ENCODE data around the gene TIMP3. TPM values are rescaled to one million over a fixed set of nuclear protein-coding genes. Genes with fewer than 3 reads are reported as not detected.
A peak's percentile ranks its signal among the peaks of the same experiment; 100 is the strongest.

Gene TIMP3
- total RNA-seq, 2 experiments from 2014 or later: 0.07 TPM

DNA sequence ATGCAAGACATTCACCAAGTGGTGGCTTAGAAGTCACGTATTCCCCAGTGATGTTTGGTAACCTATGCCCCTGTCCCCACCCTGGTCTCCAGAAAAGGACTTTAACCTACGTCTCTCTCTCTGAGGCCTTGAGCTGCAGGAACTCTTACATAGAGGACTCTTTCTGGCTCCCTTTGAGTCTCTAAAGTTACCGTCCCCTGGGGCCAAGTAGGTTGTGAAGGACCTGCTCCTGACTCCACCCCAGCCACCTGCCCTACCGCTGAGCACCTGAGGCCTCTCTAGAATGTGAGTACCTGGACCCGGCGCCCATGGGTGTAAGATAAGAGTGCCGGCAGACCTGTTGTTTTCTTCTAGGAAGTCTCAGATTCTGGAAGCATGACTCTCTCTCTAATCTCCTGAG is 95.4 kb downstream of the TIMP3 start:
- Mint-ChIP-seq H3K27ac (no peak overlapping the region), H3K36me3 (ENCODE audit: low read depth) (no peaks in the 10 kb centered on the region), H3K4me3 (no peak overlapping the region), H3K4me1 (ENCODE audit: low read depth) (no peaks in the 10 kb centered on the region), H3K9me3 (no peaks in the 10 kb centered on the region), H3K27me3 (peaks cover 2% of the 10 kb centered on the region)
- intact Hi-C loops (cut with micrococcal nuclease): no loop called here
- DNase-seq (no peak), ATAC-seq (no peak)
- TF ChIP-seq, protein P1, sequence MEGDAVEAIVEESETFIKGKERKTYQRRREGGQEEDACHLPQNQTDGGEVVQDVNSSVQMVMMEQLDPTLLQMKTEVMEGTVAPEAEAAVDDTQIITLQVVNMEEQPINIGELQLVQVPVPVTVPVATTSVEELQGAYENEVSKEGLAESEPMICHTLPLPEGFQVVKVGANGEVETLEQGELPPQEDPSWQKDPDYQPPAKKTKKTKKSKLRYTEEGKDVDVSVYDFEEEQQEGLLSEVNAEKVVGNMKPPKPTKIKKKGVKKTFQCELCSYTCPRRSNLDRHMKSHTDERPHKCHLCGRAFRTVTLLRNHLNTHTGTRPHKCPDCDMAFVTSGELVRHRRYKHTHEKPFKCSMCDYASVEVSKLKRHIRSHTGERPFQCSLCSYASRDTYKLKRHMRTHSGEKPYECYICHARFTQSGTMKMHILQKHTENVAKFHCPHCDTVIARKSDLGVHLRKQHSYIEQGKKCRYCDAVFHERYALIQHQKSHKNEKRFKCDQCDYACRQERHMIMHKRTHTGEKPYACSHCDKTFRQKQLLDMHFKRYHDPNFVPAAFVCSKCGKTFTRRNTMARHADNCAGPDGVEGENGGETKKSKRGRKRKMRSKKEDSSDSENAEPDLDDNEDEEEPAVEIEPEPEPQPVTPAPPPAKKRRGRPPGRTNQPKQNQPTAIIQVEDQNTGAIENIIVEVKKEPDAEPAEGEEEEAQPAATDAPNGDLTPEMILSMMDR (IDR thresholded peaks at IDR 0.05): no peak
- ChIA-PET POLR2A (no interaction called here), CTCF (interaction anchor here (1.7 kb wide), 1 partner anchor 11 kb away, joined by 6 read pairs; no protein-coding TSS in a partner anchor)

DNA sequence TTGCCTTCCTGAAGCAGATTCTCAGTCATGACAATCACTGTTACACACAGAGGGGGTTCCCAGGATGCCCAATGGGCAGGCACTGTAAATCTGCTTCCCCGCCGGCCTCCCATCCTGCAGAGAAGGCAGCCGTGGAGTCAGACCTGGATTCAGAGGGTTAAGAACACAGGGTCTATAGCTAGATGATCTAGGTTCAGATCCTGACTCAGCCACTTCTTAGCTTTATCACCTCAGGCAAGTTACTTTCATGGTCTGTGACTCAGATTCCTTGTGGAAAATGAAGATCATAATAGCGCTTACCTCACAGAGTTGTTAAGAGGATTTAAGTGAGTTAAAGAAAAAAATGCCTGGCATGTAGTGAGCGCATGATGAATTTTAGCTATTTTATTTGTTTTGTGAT is 95.9 kb downstream of the TIMP3 start:
- Mint-ChIP-seq H3K27ac (no peak overlapping the region), H3K27me3 (peaks cover 2% of the 10 kb centered on the region), H3K36me3 (ENCODE audit: low read depth) (no peaks in the 10 kb centered on the region), H3K4me3 (no peak overlapping the region), H3K4me1 (ENCODE audit: low read depth) (no peaks in the 10 kb centered on the region), H3K9me3 (no peaks in the 10 kb centered on the region)
- intact Hi-C loops (cut with micrococcal nuclease): no loop called here
- ChIA-PET CTCF (no interaction called here), POLR2A (no interaction called here)
- ATAC-seq: peak; percentile 34
- DNase-seq: no peak
- TF ChIP-seq, protein P1 (IDR thresholded peaks at IDR 0.05): no peak

DNA sequence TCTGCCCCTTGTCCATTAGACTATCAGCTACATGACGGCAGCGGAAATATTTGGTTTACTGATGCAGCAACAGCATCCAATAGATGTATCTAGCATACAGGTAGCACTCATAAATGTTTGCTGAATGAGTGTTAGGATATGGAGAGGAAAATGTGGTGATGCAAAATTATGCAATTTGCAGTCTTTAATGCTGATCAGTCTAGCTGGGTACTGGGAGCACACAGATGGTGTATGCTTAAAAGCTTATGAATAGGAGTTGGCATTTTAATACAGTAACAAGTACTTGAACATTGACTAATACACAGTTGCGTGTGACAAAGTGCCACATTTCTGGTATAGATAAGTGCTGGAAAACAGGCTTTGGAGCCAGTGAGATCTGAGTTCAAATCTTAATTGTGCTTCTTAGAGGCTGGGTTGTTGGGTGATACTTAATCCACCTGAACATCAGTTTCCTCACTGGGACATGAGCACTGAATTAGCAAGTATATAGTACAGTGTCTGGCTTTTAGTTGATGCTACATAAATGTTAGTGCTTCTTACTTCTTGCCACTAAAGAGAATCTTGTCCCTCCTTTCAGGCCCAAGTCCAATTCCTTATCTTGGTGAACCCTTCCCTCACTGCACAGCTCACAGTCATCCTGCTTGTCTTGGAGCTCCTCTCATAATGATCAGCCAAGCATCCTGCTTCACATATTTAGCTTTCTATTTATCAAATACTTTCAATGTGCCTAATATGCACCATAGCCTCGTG is 99.6 kb downstream of the TIMP3 start:
- Mint-ChIP-seq H3K4me1 (ENCODE audit: low read depth) (no peaks in the 10 kb centered on the region), H3K36me3 (ENCODE audit: low read depth) (no peaks in the 10 kb centered on the region), H3K4me3 (no peak overlapping the region), H3K9me3 (no peaks in the 10 kb centered on the region), H3K27ac (no peak overlapping the region), H3K27me3 (no peaks in the 10 kb centered on the region)
- no peak for DNase-seq
- ChIA-PET CTCF (no interaction called here), POLR2A (no interaction called here)
- intact Hi-C loops (cut with micrococcal nuclease): no loop called here
- TF ChIP-seq, protein P1 (IDR thresholded peaks at IDR 0.05): no peak
- ATAC-seq: no peak

DNA sequence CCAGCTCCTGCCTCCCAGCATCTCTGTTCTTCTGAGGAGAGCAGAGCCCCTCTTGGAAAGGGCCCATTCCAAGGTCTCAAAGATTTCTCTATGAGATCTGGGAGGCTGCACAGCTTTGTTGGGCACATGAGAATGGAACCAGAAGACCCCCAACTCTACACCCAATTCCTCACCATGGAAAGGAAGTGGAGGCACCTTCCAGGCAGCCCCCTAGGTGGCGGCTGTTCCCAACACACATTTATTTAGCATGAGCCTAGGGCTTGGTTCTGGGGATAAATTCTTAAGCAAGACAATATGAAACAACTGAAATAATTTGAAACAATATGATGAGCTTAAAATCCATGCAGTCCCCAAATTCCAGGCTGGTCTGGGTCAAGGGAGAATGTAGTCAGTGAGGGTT is 100.4 kb downstream of the TIMP3 start:
- intact Hi-C loops (cut with micrococcal nuclease): no loop called here
- POLR2A ChIA-PET: no interaction called here
- H3K36me3 Mint-ChIP-seq (ENCODE audit: low read depth): no peaks in the 10 kb centered on the region

DNA sequence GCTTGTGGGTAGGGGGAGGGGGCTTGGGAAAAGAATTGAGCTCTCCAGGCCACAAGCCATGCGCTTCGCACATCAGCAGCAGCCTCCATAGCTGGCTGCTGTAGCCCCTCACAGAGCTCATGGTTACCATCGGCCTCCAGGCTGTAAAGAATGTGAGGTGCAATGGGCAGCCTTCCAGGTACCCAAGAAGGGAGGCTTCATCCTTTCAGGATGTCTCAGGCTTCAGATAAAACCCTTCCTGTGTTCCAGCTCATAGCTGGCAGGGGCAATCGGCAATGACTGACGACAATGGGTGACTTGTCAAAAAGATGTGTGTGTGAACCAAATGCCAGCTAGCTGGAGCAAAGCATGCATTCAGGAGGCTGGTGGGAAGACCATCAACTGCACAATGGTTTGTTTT is 102.0 kb downstream of the TIMP3 start:
- ChIA-PET POLR2A (no interaction called here), CTCF (no interaction called here)
- no peak for ATAC-seq
- no peaks in the 10 kb centered on the region for H3K36me3 Mint-ChIP-seq (ENCODE audit: low read depth)
- H3K27me3 Mint-ChIP-seq: no peaks in the 10 kb centered on the region
- H3K27ac Mint-ChIP-seq: no peak overlapping the region
- intact Hi-C loops (cut with micrococcal nuclease): no loop called here
- no peak overlapping the region for H3K4me3 Mint-ChIP-seq
- TF ChIP-seq, protein P1 (IDR thresholded peaks at IDR 0.05): no peak
- no peaks in the 10 kb centered on the region for H3K9me3 Mint-ChIP-seq
- no peaks in the 10 kb centered on the region for H3K4me1 Mint-ChIP-seq (ENCODE audit: low read depth)
- no peak for DNase-seq

More for the DNA sequence above, 100.4 kb downstream of the TIMP3 start:
- Mint-ChIP-seq H3K4me3 (no peak overlapping the region), H3K27ac (no peak overlapping the region), H3K9me3 (no peaks in the 10 kb centered on the region), H3K27me3 (no peaks in the 10 kb centered on the region), H3K4me1 (ENCODE audit: low read depth) (no peaks in the 10 kb centered on the region)
- CTCF ChIA-PET: no interaction called here
- ATAC-seq (no peak), DNase-seq (no peak)
- TF ChIP-seq, protein P1 (IDR thresholded peaks at IDR 0.05): no peak
